GM12891 (cell line): ENCODE data around the gene AXIN2.

Experiments used
- PAX5 ChIP-seq: IDR thresholded peaks from 2 replicates; pipeline ENCODE4 v1.6.1; 2011; ENCODE audit warnings: low read length, moderate library complexity, mild to moderate bottlenecking; ENCODE audit not compliant: insufficient read depth, severe bottlenecking
- POLR2A ChIP-seq: IDR thresholded peaks from 2 replicates; pipeline ENCODE4 v1.6.1; 2011; ENCODE audit warnings: low read depth, low read length, control low read depth
- POLR2AphosphoS5 ChIP-seq: IDR thresholded peaks from 2 replicates; pipeline ENCODE4 v1.6.1; 2011; ENCODE audit warnings: low read depth, low read length, control low read depth
- POU2F2 ChIP-seq: IDR thresholded peaks from 2 replicates; pipeline ENCODE4 v1.6.1; 2011; ENCODE audit warnings: low read depth, mild to moderate bottlenecking, control low read depth, low read length, moderate library complexity
- SPI1 ChIP-seq: IDR thresholded peaks from 2 replicates; pipeline ENCODE4 v1.6.1; 2011; ENCODE audit warnings: low read depth, low read length, control low read depth
- TAF1 ChIP-seq: IDR thresholded peaks from 2 replicates; pipeline ENCODE4 v1.6.1; 2011; ENCODE audit warnings: low read depth, low read length, control low read depth

GRCh38 chr17:65518256-65518655 lies 43.2 kb downstream of the AXIN2 start:
- TF ChIP-seq POLR2A: no peak
- no peak for TF ChIP-seq SPI1
- TF ChIP-seq POLR2AphosphoS5: no peak
- TF ChIP-seq TAF1: no peak
- TF ChIP-seq PAX5: no peak
- no peak for TF ChIP-seq POU2F2
